T-helper 2 cell (primary cell): Measurements from ENCODE around the gene SH3PXD2A.
A peak's percentile ranks its signal among the peaks of the same experiment; 100 is the strongest.
"Not testable (repeated sequence)": the region's sequence is repeated elsewhere in the genome, so short reads cannot be mapped to it uniquely, and the experiment has no call there.

ENCODE experiments used
- DNase-seq, 5 experiments: peaks; one replicate each; pipeline versions ENCODE4 v3.0.0 to v3.0.0-alpha.2; 2012 to 2022

The SH3PXD2A gene

DNA sequence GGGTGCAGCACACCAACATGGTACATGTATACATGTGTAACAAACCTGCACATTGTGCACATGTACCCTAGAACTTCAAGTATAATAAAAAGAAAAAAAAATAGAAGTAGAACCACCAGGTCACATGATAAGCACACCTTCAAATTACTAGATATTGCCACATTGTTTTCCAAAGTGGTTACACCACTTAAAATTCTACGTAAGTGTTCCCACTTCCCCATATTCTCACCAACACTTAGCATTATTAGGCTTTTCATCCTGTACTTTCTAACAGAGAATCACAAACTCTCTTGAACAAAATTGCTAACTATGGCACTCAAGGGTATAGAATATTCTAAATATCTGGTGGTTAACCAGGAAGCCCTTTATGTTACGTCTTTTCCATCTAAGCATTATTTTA, 22.6 kb downstream of the SH3PXD2A start:
- no peak for DNase-seq

GRCh38 chr10:103829838-103830465, 25.4 kb downstream of the SH3PXD2A start:
- DNase-seq, result no peak

GRCh38 chr10:103829278-103829677, 26.1 kb downstream of the SH3PXD2A start:
- no peak for DNase-seq

GRCh38 chr10:103828587-103829197, 26.7 kb downstream of the SH3PXD2A start:
- DNase-seq, result no peak

DNA sequence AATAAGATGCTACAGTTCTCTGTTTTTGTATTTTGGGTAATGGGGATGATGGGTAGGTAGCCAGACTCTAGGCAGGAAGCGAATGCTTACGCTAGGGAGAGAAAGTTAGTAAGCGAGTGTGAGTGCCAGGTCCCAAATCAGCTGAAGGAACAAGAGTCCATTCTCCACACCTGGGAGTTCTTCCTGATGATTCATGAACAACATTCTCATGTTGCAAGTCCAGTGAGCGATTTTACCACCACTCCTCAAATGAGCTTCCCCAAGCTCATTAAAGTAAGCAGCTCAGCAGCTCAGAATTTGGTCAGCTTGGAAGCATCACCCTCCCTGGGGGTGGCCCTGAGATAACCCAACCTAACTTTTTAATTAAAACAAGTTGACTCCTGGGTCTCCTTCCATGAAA, 27.3 kb downstream of the SH3PXD2A start:
- no peak for DNase-seq

GRCh38 chr10:103826885-103827284, 28.5 kb downstream of the SH3PXD2A start:
- DNase-seq, result no peak

- peak in 1 of 5 experiments; percentile 7 for DNase-seq
Measured at GRCh38 chr10:103824281-103824680, 31.1 kb downstream of the SH3PXD2A start.

DNA sequence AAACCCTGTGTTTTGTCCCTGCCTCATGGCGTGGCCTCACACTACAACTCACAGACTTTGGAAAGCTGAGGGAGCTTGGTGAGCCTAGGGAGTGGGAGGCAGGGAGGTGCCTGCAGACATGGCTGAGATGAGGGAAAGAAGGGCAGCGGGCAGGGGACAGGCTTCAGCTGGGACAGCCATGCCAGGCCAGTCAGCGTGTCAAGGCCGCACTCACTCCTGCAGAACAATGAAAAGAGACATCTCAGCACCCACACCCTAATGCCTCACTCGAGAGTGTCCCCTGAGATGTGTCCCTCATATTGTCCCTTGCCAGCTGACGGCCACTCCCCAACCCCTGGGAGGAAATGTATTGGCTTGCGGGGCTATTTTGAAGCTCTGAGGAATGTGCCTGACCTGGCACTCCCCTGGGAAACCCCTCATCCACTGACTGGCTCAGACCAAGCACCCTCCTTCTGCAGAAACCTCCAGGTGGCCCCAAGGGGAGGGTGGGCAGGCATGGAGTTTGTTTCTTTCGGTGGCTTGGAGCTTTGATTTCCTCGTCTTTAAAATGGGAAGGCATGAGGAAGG, 31.6 kb downstream of the SH3PXD2A start:
- no peak for DNase-seq

GRCh38 chr10:103822800-103823199, 32.6 kb downstream of the SH3PXD2A start:
- DNase-seq, result no peak

- DNase-seq, result no peak
Measured at GRCh38 chr10:103822107-103822716, 33.2 kb downstream of the SH3PXD2A start.

DNA sequence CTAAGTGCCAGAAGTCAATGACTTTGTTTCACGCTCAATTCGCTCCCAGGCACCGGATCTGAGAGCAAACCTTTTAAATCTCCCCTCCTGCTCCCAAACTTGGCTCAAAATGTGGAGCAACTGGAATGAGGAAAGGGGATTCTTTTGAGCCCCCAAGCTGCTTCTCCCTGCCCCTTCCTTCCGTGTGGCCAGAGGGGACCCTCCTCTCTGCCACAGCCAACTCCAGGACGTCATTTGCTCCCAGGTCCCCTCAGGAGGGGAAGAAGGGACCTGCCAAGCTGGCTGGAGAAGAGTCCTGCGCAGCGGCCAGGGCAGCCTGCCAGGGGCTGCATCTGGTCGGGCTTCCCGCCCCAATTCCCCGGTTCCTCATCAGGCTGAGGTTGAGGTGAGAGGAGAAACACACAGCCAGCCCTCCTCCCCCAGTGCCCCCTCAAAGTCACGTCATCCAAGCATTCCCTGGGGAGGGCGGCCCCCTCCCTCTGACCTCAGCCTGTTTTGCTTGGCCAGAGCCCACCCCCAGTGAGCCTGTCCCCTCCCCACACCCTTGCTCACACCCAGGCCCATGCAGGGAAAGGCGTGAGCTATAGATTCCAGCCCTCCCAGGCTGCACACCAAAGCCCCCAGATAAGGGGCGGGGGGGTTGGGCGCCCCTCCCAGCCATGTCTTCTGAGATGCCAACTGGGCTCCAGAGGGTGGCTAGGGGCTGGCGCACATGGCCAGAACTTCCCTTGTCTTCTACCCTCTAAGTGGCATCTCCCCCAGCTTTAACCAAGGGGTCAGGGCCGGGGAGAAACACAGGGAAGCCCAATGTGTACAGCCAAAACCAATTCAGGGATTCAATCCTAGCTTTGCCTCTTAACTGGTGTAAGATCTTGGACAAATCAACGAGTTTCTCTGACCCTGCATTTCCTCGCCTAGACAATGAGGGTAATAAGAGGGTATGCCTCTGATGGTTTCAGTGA, 35.0 kb downstream of the SH3PXD2A start:
- no peak for DNase-seq

DNA sequence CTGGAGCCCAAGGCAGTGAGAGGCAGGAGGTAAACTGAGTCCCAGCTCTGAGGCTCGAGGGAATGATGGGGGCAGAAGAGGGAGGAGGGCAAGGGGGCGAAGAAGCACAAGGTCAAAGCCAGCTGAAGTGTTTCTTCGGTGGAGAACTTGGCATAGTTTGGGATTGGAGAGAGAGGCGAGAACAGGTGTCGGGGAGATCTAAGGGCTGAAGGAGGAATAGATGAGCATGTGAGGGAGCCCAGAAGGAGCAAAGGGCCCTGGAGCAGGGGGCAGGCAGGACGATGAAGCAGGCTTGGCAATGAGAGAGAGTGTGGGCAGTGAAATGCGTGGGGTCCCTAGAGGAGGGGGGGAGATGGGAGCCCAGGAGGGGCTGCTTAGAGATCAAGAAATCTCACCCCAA, 35.9 kb downstream of the SH3PXD2A start:
- no peak for DNase-seq

GRCh38 chr10:103818765-103819374, 36.5 kb downstream of the SH3PXD2A start:
- DNase-seq, result no peak

DNA sequence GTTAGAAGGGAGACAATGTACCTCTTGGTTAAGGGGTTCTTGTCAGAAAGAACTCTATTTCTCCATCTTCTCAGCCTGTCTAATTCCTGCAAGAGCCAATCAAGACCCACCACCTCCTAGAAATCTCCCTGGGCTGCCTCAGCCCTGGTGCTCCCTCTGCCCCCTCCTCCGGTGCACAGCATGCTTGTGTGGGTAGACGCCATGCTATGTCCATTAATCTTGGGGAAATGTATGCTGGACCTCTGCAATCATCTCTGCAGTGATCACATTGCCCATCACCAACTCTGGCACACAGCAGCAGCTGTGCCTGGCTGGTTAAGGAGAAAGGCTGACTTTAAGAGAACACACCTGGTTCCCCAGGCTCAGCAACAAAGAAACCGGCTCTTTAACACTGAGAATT, 37.3 kb downstream of the SH3PXD2A start:
- no peak for DNase-seq

DNA sequence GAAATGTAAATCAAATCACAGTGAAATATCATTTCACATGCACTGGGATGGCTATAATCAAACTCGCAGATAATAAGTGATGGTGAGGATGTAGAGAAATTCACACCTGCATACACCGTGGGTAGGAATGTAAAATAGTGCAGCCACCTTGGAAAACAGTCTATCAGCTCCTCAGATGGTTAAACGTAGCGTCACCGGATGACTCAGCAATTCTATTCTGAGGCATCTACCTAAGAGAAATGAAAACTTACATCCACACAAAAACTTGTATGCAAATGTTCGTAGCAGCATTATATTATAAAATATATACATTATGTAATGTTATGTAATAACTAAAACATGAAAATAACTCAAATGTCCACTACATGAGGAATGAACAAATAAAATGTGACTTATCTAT, 38.9 kb downstream of the SH3PXD2A start:
- peak in 1 of 5 experiments; percentile 13 for DNase-seq

DNA sequence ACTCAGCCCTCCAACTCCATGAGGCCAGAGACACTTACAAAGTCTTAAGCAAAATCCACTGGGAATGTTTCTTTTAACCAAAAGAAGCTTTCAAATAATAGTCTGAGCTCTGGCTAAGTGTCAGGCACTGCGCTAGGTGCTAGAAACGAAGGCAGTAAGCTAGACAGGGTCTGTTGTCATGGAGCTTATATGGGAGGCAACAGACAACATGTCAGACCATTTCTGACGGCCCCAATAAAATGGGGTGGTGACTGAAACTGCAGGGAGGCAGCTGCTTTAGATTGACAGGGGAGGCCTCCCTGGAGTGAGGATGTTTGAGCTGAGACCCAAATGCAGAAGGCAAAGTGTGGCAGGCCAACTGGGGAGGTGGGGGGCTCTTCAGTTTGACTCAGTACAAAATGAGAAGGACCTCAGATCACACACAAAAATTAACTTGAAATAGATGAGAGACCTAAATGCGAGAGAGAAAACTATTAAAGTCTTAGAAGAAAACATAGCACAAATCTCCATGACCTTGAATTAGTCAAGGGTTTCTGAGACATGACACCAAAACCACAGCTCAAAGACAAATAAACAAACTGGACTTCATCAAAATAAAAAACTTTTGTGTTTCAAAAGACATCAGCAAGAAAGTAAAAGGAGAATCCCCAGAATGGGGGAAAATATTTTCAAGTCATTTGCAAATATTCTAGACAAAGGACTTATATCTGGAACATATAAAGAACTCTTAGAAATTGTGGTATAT, 40.6 kb downstream of the SH3PXD2A start:
- no peak for DNase-seq

- DNase-seq, result no peak
Measured at GRCh38 chr10:103814105-103814504, 41.3 kb downstream of the SH3PXD2A start.

DNA sequence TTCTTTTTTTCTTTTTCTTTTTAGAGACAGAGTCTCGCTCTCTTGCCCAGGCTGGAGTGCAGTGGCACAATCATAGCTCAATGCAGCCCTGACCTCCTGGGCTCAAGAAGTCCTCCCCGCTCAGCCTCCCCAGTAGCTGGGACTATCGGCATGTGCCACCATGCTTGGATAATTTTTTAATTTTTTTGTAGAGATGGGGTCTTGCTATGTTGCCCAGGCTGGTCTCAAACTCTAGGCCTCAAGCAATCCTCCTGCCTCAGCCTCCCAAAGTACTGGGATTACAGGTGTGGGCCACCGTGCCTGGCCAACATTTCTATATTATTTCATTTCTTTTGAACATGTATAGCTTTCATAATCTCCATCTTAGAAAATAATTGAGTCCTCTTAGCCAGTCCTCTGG, 42.1 kb downstream of the SH3PXD2A start:
- not testable (repeated sequence) for DNase-seq

DNA sequence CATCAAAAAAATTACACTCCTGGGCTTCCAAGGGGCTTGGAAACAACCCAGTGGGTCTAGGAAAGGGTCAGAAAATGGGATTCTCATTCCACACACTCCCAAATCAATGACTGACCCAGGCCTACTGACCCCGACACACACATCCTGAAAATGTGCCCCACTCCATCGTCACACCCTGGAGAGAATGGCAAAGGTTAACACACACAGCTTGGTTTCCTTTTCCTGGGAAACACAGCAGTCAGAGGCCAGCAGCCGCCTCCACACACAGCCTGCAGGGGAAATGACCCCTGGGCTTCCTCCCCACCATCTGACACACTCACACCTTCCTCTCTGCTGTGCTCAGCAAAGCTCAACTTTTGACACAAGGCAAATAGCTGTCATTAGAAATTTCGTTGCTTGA, 42.9 kb downstream of the SH3PXD2A start:
- DNase-seq, result no peak

DNA sequence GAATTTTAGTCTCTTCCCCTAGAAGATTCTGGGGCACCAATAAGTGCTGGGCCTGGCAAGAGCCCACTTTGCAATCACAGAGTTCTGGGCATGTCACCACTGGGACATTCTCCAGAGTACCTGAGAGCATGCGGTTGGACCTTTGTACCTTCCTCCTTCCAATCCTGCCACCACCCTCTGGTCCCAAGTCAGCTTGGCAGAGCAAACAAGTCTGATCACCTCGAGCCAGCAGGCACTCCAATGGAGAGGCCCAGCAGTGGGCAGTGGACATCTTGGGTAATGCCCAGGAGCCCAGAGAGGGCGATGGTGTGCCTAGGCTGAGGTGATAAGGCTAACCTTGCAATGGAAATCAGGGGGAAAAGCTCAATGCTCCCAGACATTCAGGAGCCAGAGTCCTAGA, 43.4 kb downstream of the SH3PXD2A start:
- DNase-seq, result no peak

- no peak for DNase-seq
Measured at GRCh38 chr10:103811463-103811862, 43.9 kb downstream of the SH3PXD2A start.

GRCh38 chr10:103808780-103809179, 46.6 kb downstream of the SH3PXD2A start:
- DNase-seq, result no peak
